T1000 (cell line): ENCODE data around the gene ZNF296.

Experiments
- DNase-seq: peaks from one replicate; lab custom pipeline; 2025; ENCODE audit warnings: mixed read lengths; lab: John Stamatoyannopoulos, UW

ZNF296 gene

GRCh38 chr19:45023048-45023447, 53.2 kb downstream of the ZNF296 start:
- DNase-seq: no peak

GRCh38 chr19:45021971-45022370, 54.3 kb downstream of the ZNF296 start:
- no peak for DNase-seq
